ENCODE data around the gene INPP5D.

DNA sequence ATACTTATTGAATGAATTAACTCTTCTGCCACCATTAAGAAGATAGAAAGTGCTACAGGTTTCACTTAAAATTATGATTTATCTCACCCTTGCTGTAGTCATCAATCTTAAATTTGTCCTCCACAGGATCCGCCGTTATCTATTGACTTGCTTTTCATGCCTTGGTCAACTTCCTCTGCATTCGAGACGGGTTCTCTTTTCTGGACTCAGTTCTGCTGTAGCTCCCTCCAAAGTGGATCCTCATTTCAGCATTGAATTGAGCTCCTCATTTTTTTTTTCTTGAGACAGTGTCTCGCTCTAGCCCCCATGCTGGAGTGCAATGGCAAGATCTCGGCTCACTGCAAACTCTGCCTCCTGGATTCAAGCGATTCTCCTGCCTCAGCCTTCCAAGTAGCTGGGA lies 27.6 kb downstream of the INPP5D start:
- TF ChIP-seq, protein P1, sequence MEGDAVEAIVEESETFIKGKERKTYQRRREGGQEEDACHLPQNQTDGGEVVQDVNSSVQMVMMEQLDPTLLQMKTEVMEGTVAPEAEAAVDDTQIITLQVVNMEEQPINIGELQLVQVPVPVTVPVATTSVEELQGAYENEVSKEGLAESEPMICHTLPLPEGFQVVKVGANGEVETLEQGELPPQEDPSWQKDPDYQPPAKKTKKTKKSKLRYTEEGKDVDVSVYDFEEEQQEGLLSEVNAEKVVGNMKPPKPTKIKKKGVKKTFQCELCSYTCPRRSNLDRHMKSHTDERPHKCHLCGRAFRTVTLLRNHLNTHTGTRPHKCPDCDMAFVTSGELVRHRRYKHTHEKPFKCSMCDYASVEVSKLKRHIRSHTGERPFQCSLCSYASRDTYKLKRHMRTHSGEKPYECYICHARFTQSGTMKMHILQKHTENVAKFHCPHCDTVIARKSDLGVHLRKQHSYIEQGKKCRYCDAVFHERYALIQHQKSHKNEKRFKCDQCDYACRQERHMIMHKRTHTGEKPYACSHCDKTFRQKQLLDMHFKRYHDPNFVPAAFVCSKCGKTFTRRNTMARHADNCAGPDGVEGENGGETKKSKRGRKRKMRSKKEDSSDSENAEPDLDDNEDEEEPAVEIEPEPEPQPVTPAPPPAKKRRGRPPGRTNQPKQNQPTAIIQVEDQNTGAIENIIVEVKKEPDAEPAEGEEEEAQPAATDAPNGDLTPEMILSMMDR (conservative IDR thresholded peaks at IDR 0.05; ENCODE audit: low read depth, low read length): no peak
- TF ChIP-seq EZH2 (IDR thresholded peaks at IDR 0.05; ENCODE audit: borderline replicate concordance, low read depth, low read length, poor library complexity, severe bottlenecking): no peak

Measured in A673 (cell line).